Activated B cell treated with CpG ODN at 0.5 μM for 24 hours (primary cell): ENCODE data around the gene TMEM63A. TPM values are rescaled to one million over a fixed set of nuclear protein-coding genes. Genes with fewer than 3 reads are reported as not detected.
A peak's percentile ranks its signal among the peaks of the same experiment; 100 is the strongest.
"Not testable (repeated sequence)": the region's sequence is repeated elsewhere in the genome, so short reads cannot be mapped to it uniquely, and the experiment has no call there.

Source experiments
- ATAC-seq: fragments of 200-7000 bp; cut with Tn5 transposase; one replicate; pipeline ENCODE4 v1.10.0; 2021; ENCODE audit warnings: low read depth, mild to moderate bottlenecking, moderate library complexity
- CTCF ChIA-PET: fragments of 350-600 bp; sonication (Branson Sonifier 250); formaldehyde crosslinking; loops from one replicate; lab custom pipeline; 2021; ENCODE audit warnings: antibody characterized with exemption; lab: Charles Lee
- POLR2A ChIA-PET: fragments of 350-600 bp; sonication (Branson Sonifier 250); formaldehyde crosslinking; loops from one replicate; lab custom pipeline; 2021; ENCODE audit warnings: antibody characterized with exemption; lab: Charles Lee
- DNase-seq: peaks from one replicate; pipeline ENCODE4 v3.0.0; 2022
- H3K27ac Mint-ChIP-seq: one replicate; pipeline ENCODE4 v1.8.0; 2020; ENCODE audit warnings: mixed read lengths
- H3K27me3 Mint-ChIP-seq: one replicate; pipeline ENCODE4 v1.8.0; 2021; ENCODE audit warnings: mixed read lengths
- H3K36me3 Mint-ChIP-seq: one replicate; pipeline ENCODE4 v1.8.0; 2021; ENCODE audit warnings: low read depth, mixed read lengths
- H3K4me1 Mint-ChIP-seq: one replicate; pipeline ENCODE4 v1.8.0; 2021; ENCODE audit warnings: mixed read lengths
- H3K4me3 Mint-ChIP-seq: one replicate; pipeline ENCODE4 v1.8.0; 2020; ENCODE audit warnings: mild to moderate bottlenecking, mixed read lengths
- H3K9me3 Mint-ChIP-seq: one replicate; pipeline ENCODE4 v1.8.0; 2020; ENCODE audit warnings: mixed read lengths
- CTCF ChIP-seq: fragments of 200-600 bp; IDR thresholded peaks from one replicate; pipeline ENCODE4 v1.8.0; 2022; ENCODE audit warnings: antibody characterized with exemption, mild to moderate bottlenecking
- intact Hi-C: fragments of 100-400 bp; cut with micrococcal nuclease; formaldehyde crosslinking; loops from one replicate; pipeline ENCODE4 v1.15.1; 2024
- total RNA-seq: library from RNA; stranded (reverse); gene quantifications from 2 replicates; pipeline ENCODE4 v1.2.3, GENCODE V29; 2022

The TMEM63A gene
- total RNA-seq, result 54.8 and 74.5 TPM in 2 replicates

- Mint-ChIP-seq H3K27ac (peak within 1 kb of the TSS; percentile 84), H3K9me3 (no peaks in the 10 kb centered on the region), H3K4me1 (peaks cover 49% of the 10 kb centered on the region), H3K4me3 (peak within 1 kb of the TSS; percentile 87), H3K27me3 (no peaks in the 10 kb centered on the region), H3K36me3 (peaks cover 16% of the 10 kb centered on the region)
- ChIA-PET CTCF (interaction anchor here (0.8 to 3.6 kb wide), 12 partner anchors 15 to 400 kb away, joined by 3 to 26 read pairs (median 3); partner anchors contain the start of genes PYCR2 and SRP9), POLR2A (interaction anchor here (0.5 to 5.9 kb wide), 19 partner anchors 11 to 1700 kb away, joined by 3 to 93 read pairs (median 5); partner anchors contain the start of genes H3-3A, PYCR2, SDE2 and SRP9)
- DNase-seq (peak; percentile 85), ATAC-seq (peak; percentile 82)
- no peak for TF ChIP-seq CTCF
- intact Hi-C loops, result loop anchor here (1.0 to 5.0 kb wide), 8 partner anchors 15 to 180 kb away; partner anchors contain the start of genes EPHX1, H3-3A, PYCR2 and SRP9
Measured at GRCh38 chr1:225881959-225882693, at the start of gene TMEM63A. TSS of gene TMEM63A (minus strand) at chr1:225882380. CDS start at chr1:225877580, 4,800 bp downstream.

- DNase-seq (no peak), ATAC-seq (no peak)
- CTCF ChIA-PET, result no interaction called here
- POLR2A ChIA-PET, result interaction anchor here (0.7 kb wide), 1 partner anchor 439 kb away, joined by 4 read pairs; no protein-coding TSS in a partner anchor
- Mint-ChIP-seq H3K4me3 (no peak overlapping the region), H3K27ac (no peak overlapping the region), H3K27me3 (no peaks in the 10 kb centered on the region), H3K9me3 (no peaks in the 10 kb centered on the region), H3K4me1 (no peaks in the 10 kb centered on the region), H3K36me3 (no peaks in the 10 kb centered on the region)
- intact Hi-C loops, result no loop called here
- no peak for TF ChIP-seq CTCF
Measured at GRCh38 chr1:225931270-225932136, 49.3 kb upstream of the TMEM63A start.

- ChIA-PET CTCF (no interaction called here), POLR2A (interaction anchor here (1.6 kb wide), 1 partner anchor 450 kb away, joined by 10 read pairs; no protein-coding TSS in a partner anchor)
- no peak for TF ChIP-seq CTCF
- Mint-ChIP-seq H3K27ac (no peak overlapping the region), H3K9me3 (no peaks in the 10 kb centered on the region), H3K36me3 (no peaks in the 10 kb centered on the region), H3K4me3 (no peak overlapping the region), H3K4me1 (no peaks in the 10 kb centered on the region), H3K27me3 (no peaks in the 10 kb centered on the region)
- intact Hi-C loops, result no loop called here
- no peak for ATAC-seq
- DNase-seq, result no peak
Measured at GRCh38 chr1:225930566-225930965, 48.4 kb upstream of the TMEM63A start.

- H3K27me3 Mint-ChIP-seq, H3K36me3 Mint-ChIP-seq, H3K4me1 Mint-ChIP-seq, CTCF ChIA-PET, H3K27ac Mint-ChIP-seq, H3K4me3 Mint-ChIP-seq, H3K9me3 Mint-ChIP-seq, DNase-seq, ATAC-seq: not testable (repeated sequence)
- intact Hi-C loops, result loop anchor here (10.0 kb wide), 1 partner anchor 275 kb away; the partner anchor contains the start of gene ENAH
- POLR2A ChIA-PET, result interaction anchor here (0.7 to 1.6 kb wide), 3 partner anchors 9 to 449 kb away, joined by 3 to 10 read pairs (median 5); no protein-coding TSS in a partner anchor
Measured at GRCh38 chr1:225929462-225929861, 47.3 kb upstream of the TMEM63A start.
